GM23248 (cell line): ENCODE measurements around the gene GPR35.

Experiments
- EZH2 ChIP-seq: fragments of 200-600 bp; sonication (generic); IDR thresholded peaks from 2 replicates; pipeline ENCODE4 v1.6.1; 2018; ENCODE audit warnings: antibody characterized with exemption, mild to moderate bottlenecking; ENCODE audit not compliant: insufficient read depth, poor library complexity, severe bottlenecking
- EZH2phosphoT487 ChIP-seq: fragments of 200-600 bp; sonication (generic); IDR thresholded peaks from 2 replicates; pipeline ENCODE4 v1.6.1; 2018; ENCODE audit warnings: antibody characterized with exemption, moderate library complexity, mild to moderate bottlenecking, low read depth; ENCODE audit not compliant: insufficient read depth

- TF ChIP-seq EZH2phosphoT487: no peak
- TF ChIP-seq EZH2: no peak
These were observed 22.8 kb upstream of the GPR35 start for GRCh38 chr2:240602266-240603050.
